ENCODE data around the gene SHB.

Gene SHB

GRCh38 chr9:38004809-38005560 lies 64.0 kb downstream of the SHB start:
- no peak for DNase-seq

GRCh38 chr9:38003946-38004808 lies 64.8 kb downstream of the SHB start:
- no peak for DNase-seq

- DNase-seq, result no peak
Measured at GRCh38 chr9:38003230-38003629, 65.8 kb downstream of the SHB start.

GRCh38 chr9:38001430-38001829 lies 67.6 kb downstream of the SHB start:
- no peak for DNase-seq

- no peak for DNase-seq
Measured at GRCh38 chr9:38000735-38001134, 68.3 kb downstream of the SHB start.

GRCh38 chr9:38000332-38000731 lies 68.7 kb downstream of the SHB start:
- DNase-seq, result no peak

- no peak for DNase-seq
Measured at GRCh38 chr9:37999588-38000189, 69.3 kb downstream of the SHB start.

GRCh38 chr9:37998881-37999587 lies 70.0 kb downstream of the SHB start:
- no peak for DNase-seq

GRCh38 chr9:37997636-37998374 lies 71.2 kb downstream of the SHB start:
- DNase-seq, result no peak

- no peak for DNase-seq
Measured at GRCh38 chr9:37996819-37997217, 72.2 kb downstream of the SHB start.

- no peak for DNase-seq
Measured at GRCh38 chr9:37995961-37996818, 72.8 kb downstream of the SHB start.

- no peak for DNase-seq
Measured at GRCh38 chr9:37995348-37995737, 73.7 kb downstream of the SHB start.

GRCh38 chr9:37994639-37995347 lies 74.2 kb downstream of the SHB start:
- DNase-seq, result no peak

- no peak for DNase-seq
Measured at GRCh38 chr9:37992924-37993349, 76.1 kb downstream of the SHB start.

GRCh38 chr9:37990404-37991015 lies 78.5 kb downstream of the SHB start:
- no peak for DNase-seq

- DNase-seq, result no peak
Measured at GRCh38 chr9:37989701-37990100, 79.3 kb downstream of the SHB start.

GRCh38 chr9:37988602-37989001 lies 80.4 kb downstream of the SHB start:
- DNase-seq, result no peak

GRCh38 chr9:37988041-37988440 lies 81.0 kb downstream of the SHB start:
- no peak for DNase-seq

- no peak for DNase-seq
Measured at GRCh38 chr9:37987467-37987981, 81.5 kb downstream of the SHB start.

GRCh38 chr9:37986771-37987258 lies 82.2 kb downstream of the SHB start:
- no peak for DNase-seq

Data from stimulated activated naive CD4-positive, alpha-beta T cell (primary cell).